ENCODE data around the gene SLC24A5. TPM values are rescaled to one million over a fixed set of nuclear protein-coding genes. Genes with fewer than 3 reads are reported as not detected.

Gene SLC24A5
- total and polyA plus RNA-seq, 4 donors: not detected

DNA sequence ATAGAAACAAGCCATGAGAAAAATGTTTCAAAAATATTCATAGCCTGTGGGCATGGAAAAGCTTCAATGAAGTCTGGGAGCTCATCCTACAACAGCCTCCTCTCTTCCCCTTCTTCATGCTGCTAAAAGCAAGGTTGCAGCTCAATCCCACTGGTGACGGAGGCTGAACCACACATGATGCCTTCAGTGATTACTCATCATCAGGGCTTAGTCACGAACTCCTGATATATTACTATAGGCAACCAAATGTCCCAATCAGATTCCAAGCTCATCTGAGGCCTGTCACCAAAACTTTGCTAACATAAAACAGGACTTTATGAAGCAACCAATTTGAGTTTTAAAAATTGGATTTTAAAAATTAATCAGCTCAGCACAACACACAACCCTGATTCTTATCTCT is 24.0 kb upstream of the SLC24A5 start:
- H3K9ac ChIP-seq (ENCODE audit: low read depth in 1 of 2, low read length in 2 of 2): no peak overlapping the region
- H3K27ac ChIP-seq (ENCODE audit: low read depth in 1 of 2, low read length in 2 of 2): no peak overlapping the region
- no peaks in the 10 kb centered on the region for H3K36me3 ChIP-seq (ENCODE audit: control insufficient read depth in 4 of 4, insufficient read depth in 3 of 4, low read depth in 1 of 4, low read length in 3 of 4)
- DNase-seq (ENCODE audit: low spot score): no peak
- no peaks in the 10 kb centered on the region for H3K9me3 ChIP-seq (ENCODE audit: control insufficient read depth in 4 of 4, low read length in 3 of 4)
- 70% methylated on average over 2 of the region's 2 CpGs for WGBS
- H3K27me3 ChIP-seq (ENCODE audit: control insufficient read depth in 4 of 4, insufficient read depth in 4 of 4, low read length in 3 of 4): peaks cover 0 to 3% (median 0%) of the 10 kb centered on the region in 4 donors
- TF ChIP-seq HNF4A (conservative IDR thresholded peaks at IDR 0.05) (no peak), RAD21 (IDR thresholded peaks at IDR 0.05) (no peak), SP1 (IDR thresholded peaks at IDR 0.05) (no peak), YY1 (IDR thresholded peaks at IDR 0.05) (no peak), FOXA2 (IDR thresholded peaks at IDR 0.05) (no peak)
- TF ChIP-seq, protein P1, sequence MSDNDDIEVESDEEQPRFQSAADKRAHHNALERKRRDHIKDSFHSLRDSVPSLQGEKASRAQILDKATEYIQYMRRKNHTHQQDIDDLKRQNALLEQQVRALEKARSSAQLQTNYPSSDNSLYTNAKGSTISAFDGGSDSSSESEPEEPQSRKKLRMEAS (IDR thresholded peaks at IDR 0.05): no peak
- TF ChIP-seq, protein P2, sequence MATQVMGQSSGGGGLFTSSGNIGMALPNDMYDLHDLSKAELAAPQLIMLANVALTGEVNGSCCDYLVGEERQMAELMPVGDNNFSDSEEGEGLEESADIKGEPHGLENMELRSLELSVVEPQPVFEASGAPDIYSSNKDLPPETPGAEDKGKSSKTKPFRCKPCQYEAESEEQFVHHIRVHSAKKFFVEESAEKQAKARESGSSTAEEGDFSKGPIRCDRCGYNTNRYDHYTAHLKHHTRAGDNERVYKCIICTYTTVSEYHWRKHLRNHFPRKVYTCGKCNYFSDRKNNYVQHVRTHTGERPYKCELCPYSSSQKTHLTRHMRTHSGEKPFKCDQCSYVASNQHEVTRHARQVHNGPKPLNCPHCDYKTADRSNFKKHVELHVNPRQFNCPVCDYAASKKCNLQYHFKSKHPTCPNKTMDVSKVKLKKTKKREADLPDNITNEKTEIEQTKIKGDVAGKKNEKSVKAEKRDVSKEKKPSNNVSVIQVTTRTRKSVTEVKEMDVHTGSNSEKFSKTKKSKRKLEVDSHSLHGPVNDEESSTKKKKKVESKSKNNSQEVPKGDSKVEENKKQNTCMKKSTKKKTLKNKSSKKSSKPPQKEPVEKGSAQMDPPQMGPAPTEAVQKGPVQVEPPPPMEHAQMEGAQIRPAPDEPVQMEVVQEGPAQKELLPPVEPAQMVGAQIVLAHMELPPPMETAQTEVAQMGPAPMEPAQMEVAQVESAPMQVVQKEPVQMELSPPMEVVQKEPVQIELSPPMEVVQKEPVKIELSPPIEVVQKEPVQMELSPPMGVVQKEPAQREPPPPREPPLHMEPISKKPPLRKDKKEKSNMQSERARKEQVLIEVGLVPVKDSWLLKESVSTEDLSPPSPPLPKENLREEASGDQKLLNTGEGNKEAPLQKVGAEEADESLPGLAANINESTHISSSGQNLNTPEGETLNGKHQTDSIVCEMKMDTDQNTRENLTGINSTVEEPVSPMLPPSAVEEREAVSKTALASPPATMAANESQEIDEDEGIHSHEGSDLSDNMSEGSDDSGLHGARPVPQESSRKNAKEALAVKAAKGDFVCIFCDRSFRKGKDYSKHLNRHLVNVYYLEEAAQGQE (IDR thresholded peaks at IDR 0.05): no peak
- TF ChIP-seq, protein P3, sequence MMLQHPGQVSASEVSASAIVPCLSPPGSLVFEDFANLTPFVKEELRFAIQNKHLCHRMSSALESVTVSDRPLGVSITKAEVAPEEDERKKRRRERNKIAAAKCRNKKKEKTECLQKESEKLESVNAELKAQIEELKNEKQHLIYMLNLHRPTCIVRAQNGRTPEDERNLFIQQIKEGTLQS (IDR thresholded peaks at IDR 0.05): no peak
- H3K4me3 ChIP-seq (ENCODE audit: low read depth in 1 of 3, low read length in 3 of 3): no peak overlapping the region
- H3K4me1 ChIP-seq (ENCODE audit: control insufficient read depth in 4 of 4, insufficient read depth in 4 of 4, low read length in 3 of 4): no peaks in the 10 kb centered on the region

DNA sequence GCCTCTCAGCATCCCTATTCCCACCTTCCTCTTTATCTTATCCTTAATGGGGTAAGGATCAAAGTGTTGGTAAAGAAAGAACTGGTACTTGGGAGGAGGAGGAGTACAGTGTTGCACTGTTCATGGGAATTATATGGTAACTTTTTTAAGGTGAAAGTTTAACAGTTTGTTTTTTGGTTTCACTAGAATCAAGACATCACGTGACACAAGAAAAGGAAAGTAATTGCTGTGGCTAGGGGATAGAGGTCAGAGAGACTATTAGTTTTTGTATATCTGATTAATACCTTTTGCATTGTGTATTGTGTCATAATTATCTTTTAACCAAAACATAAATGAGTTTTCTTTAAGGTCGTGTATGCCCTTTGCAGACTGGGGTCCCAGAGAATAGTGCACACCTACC is 23.5 kb upstream of the SLC24A5 start:
- no peaks in the 10 kb centered on the region for H3K4me1 ChIP-seq (ENCODE audit: control insufficient read depth in 4 of 4, insufficient read depth in 4 of 4, low read length in 3 of 4)
- H3K9ac ChIP-seq (ENCODE audit: low read depth in 1 of 2, low read length in 2 of 2): no peak overlapping the region
- peaks cover 0 to 3% (median 0%) of the 10 kb centered on the region in 4 donors for H3K27me3 ChIP-seq (ENCODE audit: control insufficient read depth in 4 of 4, insufficient read depth in 4 of 4, low read length in 3 of 4)
- H3K9me3 ChIP-seq (ENCODE audit: control insufficient read depth in 4 of 4, low read length in 3 of 4): no peaks in the 10 kb centered on the region
- no peak overlapping the region for H3K27ac ChIP-seq (ENCODE audit: low read depth in 1 of 2, low read length in 2 of 2)
- no peak for DNase-seq (ENCODE audit: low spot score)
- no peaks in the 10 kb centered on the region for H3K36me3 ChIP-seq (ENCODE audit: control insufficient read depth in 4 of 4, insufficient read depth in 3 of 4, low read depth in 1 of 4, low read length in 3 of 4)
- 78% methylated on average over 2 of the region's 2 CpGs for WGBS
- H3K4me3 ChIP-seq (ENCODE audit: low read depth in 1 of 3, low read length in 3 of 3): no peak overlapping the region
- TF ChIP-seq NR2F2 (IDR thresholded peaks at IDR 0.05) (no peak), SP1 (IDR thresholded peaks at IDR 0.05) (no peak), GABPA (IDR thresholded peaks at IDR 0.05 in 1 of 2, conservative IDR thresholded peaks at IDR 0.05 in 1 of 2) (no peak), FOXA2 (IDR thresholded peaks at IDR 0.05) (no peak), YY1 (IDR thresholded peaks at IDR 0.05) (no peak), HNF4A (conservative IDR thresholded peaks at IDR 0.05) (no peak), EGR1 (IDR thresholded peaks at IDR 0.05; ENCODE audit: low read depth in 2 of 2) (no peak), TAF1 (conservative IDR thresholded peaks at IDR 0.05) (no peak), JUND (IDR thresholded peaks at IDR 0.05) (no peak), FOXA1 (IDR thresholded peaks at IDR 0.05) (no peak), HNF4G (IDR thresholded peaks at IDR 0.05) (no peak), RXRA (IDR thresholded peaks at IDR 0.05) (no peak), RAD21 (IDR thresholded peaks at IDR 0.05) (no peak)
- TF ChIP-seq, protein P1 (IDR thresholded peaks at IDR 0.05): no peak
- TF ChIP-seq, protein P4, sequence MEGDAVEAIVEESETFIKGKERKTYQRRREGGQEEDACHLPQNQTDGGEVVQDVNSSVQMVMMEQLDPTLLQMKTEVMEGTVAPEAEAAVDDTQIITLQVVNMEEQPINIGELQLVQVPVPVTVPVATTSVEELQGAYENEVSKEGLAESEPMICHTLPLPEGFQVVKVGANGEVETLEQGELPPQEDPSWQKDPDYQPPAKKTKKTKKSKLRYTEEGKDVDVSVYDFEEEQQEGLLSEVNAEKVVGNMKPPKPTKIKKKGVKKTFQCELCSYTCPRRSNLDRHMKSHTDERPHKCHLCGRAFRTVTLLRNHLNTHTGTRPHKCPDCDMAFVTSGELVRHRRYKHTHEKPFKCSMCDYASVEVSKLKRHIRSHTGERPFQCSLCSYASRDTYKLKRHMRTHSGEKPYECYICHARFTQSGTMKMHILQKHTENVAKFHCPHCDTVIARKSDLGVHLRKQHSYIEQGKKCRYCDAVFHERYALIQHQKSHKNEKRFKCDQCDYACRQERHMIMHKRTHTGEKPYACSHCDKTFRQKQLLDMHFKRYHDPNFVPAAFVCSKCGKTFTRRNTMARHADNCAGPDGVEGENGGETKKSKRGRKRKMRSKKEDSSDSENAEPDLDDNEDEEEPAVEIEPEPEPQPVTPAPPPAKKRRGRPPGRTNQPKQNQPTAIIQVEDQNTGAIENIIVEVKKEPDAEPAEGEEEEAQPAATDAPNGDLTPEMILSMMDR (IDR thresholded peaks at IDR 0.05; ENCODE audit: low read depth, low read length, missing input control): no peak
- TF ChIP-seq, protein P5, sequence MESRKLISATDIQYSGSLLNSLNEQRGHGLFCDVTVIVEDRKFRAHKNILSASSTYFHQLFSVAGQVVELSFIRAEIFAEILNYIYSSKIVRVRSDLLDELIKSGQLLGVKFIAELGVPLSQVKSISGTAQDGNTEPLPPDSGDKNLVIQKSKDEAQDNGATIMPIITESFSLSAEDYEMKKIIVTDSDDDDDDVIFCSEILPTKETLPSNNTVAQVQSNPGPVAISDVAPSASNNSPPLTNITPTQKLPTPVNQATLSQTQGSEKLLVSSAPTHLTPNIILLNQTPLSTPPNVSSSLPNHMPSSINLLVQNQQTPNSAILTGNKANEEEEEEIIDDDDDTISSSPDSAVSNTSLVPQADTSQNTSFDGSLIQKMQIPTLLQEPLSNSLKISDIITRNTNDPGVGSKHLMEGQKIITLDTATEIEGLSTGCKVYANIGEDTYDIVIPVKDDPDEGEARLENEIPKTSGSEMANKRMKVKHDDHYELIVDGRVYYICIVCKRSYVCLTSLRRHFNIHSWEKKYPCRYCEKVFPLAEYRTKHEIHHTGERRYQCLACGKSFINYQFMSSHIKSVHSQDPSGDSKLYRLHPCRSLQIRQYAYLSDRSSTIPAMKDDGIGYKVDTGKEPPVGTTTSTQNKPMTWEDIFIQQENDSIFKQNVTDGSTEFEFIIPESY (IDR thresholded peaks at IDR 0.05): no peak
- TF ChIP-seq, protein P3 (IDR thresholded peaks at IDR 0.05): no peak
- TF ChIP-seq, protein P2 (IDR thresholded peaks at IDR 0.05): no peak

All from liver (tissue), 9 donors.